Activated naive CD4-positive, alpha-beta T cell treated with anti-CD3 and anti-CD28 coated beads, Interleukin-2, amount 10 ng/mL, durations not matched to agents 7 days and 5 days (primary cell): ENCODE results near the gene EIF4G1.
A peak's percentile ranks its signal among the peaks of the same experiment; 100 is the strongest.

ENCODE experiments used
- CTCF ChIA-PET: fragments of 350-600 bp; sonication (Branson Sonifier 250); formaldehyde crosslinking; loops from one replicate; lab custom pipeline; 2021; ENCODE audit warnings: antibody characterized with exemption; lab: Charles Lee
- DNase-seq: peaks from one replicate; pipeline ENCODE4 v3.0.0-alpha.2; 2020
- H3K27ac Mint-ChIP-seq: one replicate; pipeline ENCODE4 v1.8.0; 2021; ENCODE audit warnings: mild to moderate bottlenecking, moderate library complexity, mixed read lengths
- H3K27me3 Mint-ChIP-seq: one replicate; pipeline ENCODE4 v1.8.0; 2021; ENCODE audit warnings: mild to moderate bottlenecking, mixed read lengths
- H3K36me3 Mint-ChIP-seq: one replicate; pipeline ENCODE4 v1.8.0; 2021; ENCODE audit warnings: mixed read lengths
- H3K4me1 Mint-ChIP-seq: one replicate; pipeline ENCODE4 v1.8.0; 2021; ENCODE audit warnings: mixed read lengths
- H3K4me3 Mint-ChIP-seq: one replicate; pipeline ENCODE4 v1.8.0; 2021; ENCODE audit warnings: mild to moderate bottlenecking, moderate library complexity, mixed read lengths
- H3K9me3 Mint-ChIP-seq: one replicate; pipeline ENCODE4 v1.8.0; 2021; ENCODE audit warnings: mixed read lengths

Gene EIF4G1

GRCh38 chr3:184355261-184356040 lies 41.0 kb downstream of the EIF4G1 start:
- Mint-ChIP-seq H3K36me3 (no peaks in the 10 kb centered on the region), H3K27ac (no peak overlapping the region)

GRCh38 chr3:184357248-184358123 lies 43.1 kb downstream of the EIF4G1 start:
- Mint-ChIP-seq H3K36me3 (no peaks in the 10 kb centered on the region), H3K27me3 (peaks cover 29% of the 10 kb centered on the region), H3K27ac (no peak overlapping the region), H3K4me1 (peaks cover 11% of the 10 kb centered on the region), H3K9me3 (no peaks in the 10 kb centered on the region), H3K4me3 (no peak overlapping the region)
- CTCF ChIA-PET: no interaction called here
- no peak for DNase-seq

More at GRCh38 chr3:184355261-184356040, 41.0 kb downstream of the EIF4G1 start:
- no peaks in the 10 kb centered on the region for H3K9me3 Mint-ChIP-seq
- H3K4me1 Mint-ChIP-seq: peaks cover 5% of the 10 kb centered on the region
- H3K27me3 Mint-ChIP-seq: peaks cover 22% of the 10 kb centered on the region
- no peak overlapping the region for H3K4me3 Mint-ChIP-seq
- DNase-seq: no peak
- CTCF ChIA-PET: interaction anchor here (0.9 to 2.8 kb wide), 5 partner anchors 9 to 195 kb away, joined by 3 to 15 read pairs (median 4); no protein-coding TSS in a partner anchor

- H3K4me1 Mint-ChIP-seq: peaks cover 11% of the 10 kb centered on the region
- H3K4me3 Mint-ChIP-seq: no peak overlapping the region
- peaks cover 29% of the 10 kb centered on the region for H3K27me3 Mint-ChIP-seq
- CTCF ChIA-PET: no interaction called here
- H3K9me3 Mint-ChIP-seq: no peaks in the 10 kb centered on the region
- DNase-seq: no peak
- H3K27ac Mint-ChIP-seq: no peak overlapping the region
- peaks cover under 1% of the 10 kb centered on the region for H3K36me3 Mint-ChIP-seq
Measured at GRCh38 chr3:184358124-184358767, 43.8 kb downstream of the EIF4G1 start.

GRCh38 chr3:184358921-184359350 lies 44.5 kb downstream of the EIF4G1 start:
- CTCF ChIA-PET: no interaction called here
- Mint-ChIP-seq H3K9me3 (no peaks in the 10 kb centered on the region), H3K27me3 (peaks cover 29% of the 10 kb centered on the region), H3K4me3 (no peak overlapping the region), H3K4me1 (peaks cover 12% of the 10 kb centered on the region), H3K27ac (no peak overlapping the region), H3K36me3 (peaks cover 5% of the 10 kb centered on the region)
- DNase-seq: no peak

GRCh38 chr3:184359610-184360009 lies 45.2 kb downstream of the EIF4G1 start:
- Mint-ChIP-seq H3K27me3 (peaks cover 29% of the 10 kb centered on the region), H3K4me3 (peak overlapping the region; percentile 71), H3K27ac (no peak overlapping the region), H3K4me1 (peaks cover 19% of the 10 kb centered on the region), H3K36me3 (peaks cover 8% of the 10 kb centered on the region), H3K9me3 (no peaks in the 10 kb centered on the region)
- CTCF ChIA-PET: no interaction called here
- no peak for DNase-seq

GRCh38 chr3:184360070-184360928 lies 45.9 kb downstream of the EIF4G1 start:
- no peaks in the 10 kb centered on the region for H3K9me3 Mint-ChIP-seq
- peaks cover 29% of the 10 kb centered on the region for H3K27me3 Mint-ChIP-seq
- H3K4me3 Mint-ChIP-seq: peak overlapping the region; percentile 71
- peaks cover 15% of the 10 kb centered on the region for H3K36me3 Mint-ChIP-seq
- DNase-seq: no peak
- CTCF ChIA-PET: interaction anchor here (1.3 to 2.0 kb wide), 2 partner anchors 8 to 11 kb away, joined by 3 to 6 read pairs; no protein-coding TSS in a partner anchor
- peak overlapping the region; percentile 58 for H3K27ac Mint-ChIP-seq
- peaks cover 26% of the 10 kb centered on the region for H3K4me1 Mint-ChIP-seq

GRCh38 chr3:184360929-184361531 lies 46.6 kb downstream of the EIF4G1 start:
- Mint-ChIP-seq H3K27me3 (peaks cover 29% of the 10 kb centered on the region), H3K36me3 (peaks cover 19% of the 10 kb centered on the region), H3K9me3 (no peaks in the 10 kb centered on the region), H3K4me1 (peaks cover 29% of the 10 kb centered on the region), H3K27ac (peak overlapping the region; percentile 58), H3K4me3 (peak overlapping the region; percentile 71)
- CTCF ChIA-PET: interaction anchor here (1.1 to 2.0 kb wide), 3 partner anchors 9 to 11 kb away, joined by 3 to 6 read pairs (median 3); no protein-coding TSS in a partner anchor
- DNase-seq: no peak

GRCh38 chr3:184361532-184361931 lies 47.1 kb downstream of the EIF4G1 start, which contains the start of the genes CLCN2 and POLR2H:
TSS of gene CLCN2 (minus strand) at chr3:184361605. CDS start at chr3:184361479, 126 bp downstream.
TSS of gene POLR2H (plus strand) at chr3:184361710. CDS start at chr3:184363493, 1,783 bp downstream.
- peak; percentile 70 for DNase-seq
- peaks cover 29% of the 10 kb centered on the region for H3K27me3 Mint-ChIP-seq
- H3K9me3 Mint-ChIP-seq: no peaks in the 10 kb centered on the region
- H3K36me3 Mint-ChIP-seq: peaks cover 20% of the 10 kb centered on the region
- CTCF ChIA-PET: interaction anchor here (1.1 to 2.0 kb wide), 3 partner anchors 9 to 181 kb away, joined by 3 to 6 read pairs (median 3); no protein-coding TSS in a partner anchor
- peak within 1 kb of the TSS; percentile 91 for H3K4me3 Mint-ChIP-seq
- peaks cover 31% of the 10 kb centered on the region for H3K4me1 Mint-ChIP-seq
- peak within 1 kb of the TSS; percentile 92 for H3K27ac Mint-ChIP-seq

- peaks cover 26% of the 10 kb centered on the region for H3K36me3 Mint-ChIP-seq
- peaks cover 29% of the 10 kb centered on the region for H3K27me3 Mint-ChIP-seq
- H3K4me1 Mint-ChIP-seq: peaks cover 34% of the 10 kb centered on the region
- H3K4me3 Mint-ChIP-seq: peak overlapping the region; percentile 91
- H3K9me3 Mint-ChIP-seq: no peaks in the 10 kb centered on the region
- H3K27ac Mint-ChIP-seq: peak overlapping the region; percentile 92
- DNase-seq: peak; percentile 63
- CTCF ChIA-PET: interaction anchor here (1.1 to 2.0 kb wide), 3 partner anchors 10 to 180 kb away, joined by 3 to 6 read pairs (median 3); no protein-coding TSS in a partner anchor
Measured at GRCh38 chr3:184361932-184362667, 47.7 kb downstream of the EIF4G1 start.

GRCh38 chr3:184362668-184363546 lies 48.5 kb downstream of the EIF4G1 start:
- no peaks in the 10 kb centered on the region for H3K9me3 Mint-ChIP-seq
- peak; percentile 97 for DNase-seq
- H3K4me1 Mint-ChIP-seq: peaks cover 34% of the 10 kb centered on the region
- peak overlapping the region; percentile 96 for H3K27ac Mint-ChIP-seq
- H3K36me3 Mint-ChIP-seq: peaks cover 29% of the 10 kb centered on the region
- H3K4me3 Mint-ChIP-seq: peak overlapping the region; percentile 98
- H3K27me3 Mint-ChIP-seq: peaks cover 29% of the 10 kb centered on the region
- CTCF ChIA-PET: interaction anchor here (1.3 to 1.4 kb wide), 2 partner anchors 13 to 179 kb away, joined by 3 read pairs; no protein-coding TSS in a partner anchor

GRCh38 chr3:184366619-184367289 lies 52.3 kb downstream of the EIF4G1 start:
- Mint-ChIP-seq H3K27me3 (no peaks in the 10 kb centered on the region), H3K4me1 (peaks cover 26% of the 10 kb centered on the region), H3K36me3 (peaks cover 47% of the 10 kb centered on the region), H3K9me3 (no peaks in the 10 kb centered on the region), H3K4me3 (no peak overlapping the region), H3K27ac (no peak overlapping the region)
- CTCF ChIA-PET: interaction anchor here (0.6 to 0.9 kb wide), 2 partner anchors 16 to 51 kb away, joined by 3 read pairs; no protein-coding TSS in a partner anchor
- DNase-seq: no peak
